Brain microvascular endothelial cell (primary cell): ENCODE measurements around the gene TMEM156.

ENCODE experiments used
- DNase-seq: peaks from one replicate; pipeline ENCODE4 v3.0.0-alpha.2; 2020
- H3K27ac ChIP-seq: fragments of 250-450 bp; sonication (Bioruptor Pico); 2 replicates; pipeline ENCODE4 v1.5.1; 2020; ENCODE audit warnings: mild to moderate bottlenecking, moderate library complexity
- H3K27me3 ChIP-seq: fragments of 250-450 bp; sonication (Bioruptor Pico); replicated peaks from 2 replicates; pipeline ENCODE4 v1.5.1; 2020; ENCODE audit warnings: mild to moderate bottlenecking
- H3K36me3 ChIP-seq: fragments of 250-450 bp; sonication (Bioruptor Pico); replicated peaks from 2 replicates; pipeline ENCODE4 v1.5.1; 2020; ENCODE audit warnings: mild to moderate bottlenecking
- H3K4me3 ChIP-seq: 2 replicates; pipeline ENCODE4 v1.5.1; 2011; ENCODE audit warnings: low read depth, mild to moderate bottlenecking, control low read depth, low read length, moderate library complexity
- CTCF ChIP-seq: IDR thresholded peaks from 2 replicates; pipeline ENCODE4 v1.5.1; 2011; ENCODE audit warnings: low read depth, mild to moderate bottlenecking, moderate library complexity, low read length, control low read depth, inconsistent platforms; ENCODE audit errors: missing control alignments
- in situ Hi-C: cut with HindIII; loops from 2 replicates; pipeline ENCODE4 v1.10.0; 2017; ENCODE audit warnings: low sequenced_read_pairs, low pct_ligation_motif_present

TMEM156 gene

GRCh38 chr4:38940476-38940875 is 91.7 kb downstream of the TMEM156 start:
- Histone ChIP-seq H3K27ac (no peak overlapping the region), H3K36me3 (peaks cover 76% of the 10 kb centered on the region), H3K4me3 (no peak overlapping the region), H3K27me3 (no peaks in the 10 kb centered on the region)
- no peak for DNase-seq
- no peak for TF ChIP-seq CTCF
- in situ Hi-C loops, result no loop called here

- no peak overlapping the region for H3K4me3 ChIP-seq
- H3K27ac ChIP-seq, result no peak overlapping the region
- no peaks in the 10 kb centered on the region for H3K27me3 ChIP-seq
- no peak for DNase-seq
- no peak for TF ChIP-seq CTCF
- peaks cover 70% of the 10 kb centered on the region for H3K36me3 ChIP-seq
- in situ Hi-C loops, result no loop called here
These were observed 93.0 kb downstream of the TMEM156 start for GRCh38 chr4:38939165-38939564.

GRCh38 chr4:38935391-38936073 is 96.7 kb downstream of the TMEM156 start:
- Histone ChIP-seq H3K4me3 (no peak overlapping the region), H3K27me3 (no peaks in the 10 kb centered on the region), H3K36me3 (peaks cover 82% of the 10 kb centered on the region)

GRCh38 chr4:38931125-38931524 is 101.1 kb downstream of the TMEM156 start:
- no peak overlapping the region for H3K27ac ChIP-seq
- peaks cover 84% of the 10 kb centered on the region for H3K36me3 ChIP-seq
- H3K4me3 ChIP-seq, result no peak overlapping the region
- H3K27me3 ChIP-seq, result no peaks in the 10 kb centered on the region
- in situ Hi-C loops, result no loop called here
- DNase-seq, result no peak
- no peak for TF ChIP-seq CTCF

More at GRCh38 chr4:38935391-38936073, 96.7 kb downstream of the TMEM156 start:
- no peak for TF ChIP-seq CTCF
- in situ Hi-C loops, result no loop called here
- no peak overlapping the region for H3K27ac ChIP-seq
- DNase-seq, result no peak

GRCh38 chr4:38930707-38931106 is 101.5 kb downstream of the TMEM156 start:
- no peak for DNase-seq
- in situ Hi-C loops, result no loop called here
- Histone ChIP-seq H3K4me3 (no peak overlapping the region), H3K27me3 (no peaks in the 10 kb centered on the region), H3K27ac (no peak overlapping the region), H3K36me3 (peaks cover 87% of the 10 kb centered on the region)
- TF ChIP-seq CTCF, result no peak

GRCh38 chr4:38930204-38930603 is 102.0 kb downstream of the TMEM156 start:
- TF ChIP-seq CTCF, result no peak
- no peak overlapping the region for H3K27ac ChIP-seq
- DNase-seq, result no peak
- no peaks in the 10 kb centered on the region for H3K27me3 ChIP-seq
- H3K36me3 ChIP-seq, result peaks cover 82% of the 10 kb centered on the region
- H3K4me3 ChIP-seq, result no peak overlapping the region
- in situ Hi-C loops, result no loop called here
